ENCODE data around the gene CERS6. TPM values are rescaled to one million over a fixed set of nuclear protein-coding genes. Genes with fewer than 3 reads are reported as not detected.

The CERS6 gene
- total and polyA plus RNA-seq, 2 experiments from 2014 or later = 7.4 to 35.0 TPM

GRCh38 chr2:168573128-168573903 is 117.2 kb downstream of the CERS6 start:
- no peak overlapping the region for H3K27ac ChIP-seq (ENCODE audit: low read depth)
- H2AFZ ChIP-seq = no peak overlapping the region
- ATAC-seq = no peak
- Mint-ChIP-seq H3K4me1 (peaks cover 23% of the 10 kb centered on the region), H3K27ac (0 out of 2 replicates have a peak overlapping the region, but pooled peaks have one; percentile 10), H3K36me3 (ENCODE audit: low read depth) (no peaks in the 10 kb centered on the region), H3K4me3 (no peak overlapping the region), H3K9me3 (no peaks in the 10 kb centered on the region), H3K27me3 (ENCODE audit: insufficient read depth, low read depth, poor library complexity) (no peaks in the 10 kb centered on the region)
- H4K20me1 ChIP-seq (replicated peaks; ENCODE audit: insufficient read depth) = no peaks in the 10 kb centered on the region; the same call in 1 of the 2 replicates
- H3K9me2 ChIP-seq (ENCODE audit: insufficient read depth) = peaks cover 3% of the 10 kb centered on the region; the same call in 1 of the 2 replicates
- no peak overlapping the region for H3K4me2 ChIP-seq
- H3K36me3 ChIP-seq (ENCODE audit: insufficient read depth) = no peaks in the 10 kb centered on the region
- H3K4me3 ChIP-seq = no peak overlapping the region
- H3K4me1 ChIP-seq (ENCODE audit: insufficient read depth) = peaks cover 17% of the 10 kb centered on the region
- TF ChIP-seq, protein P1, sequence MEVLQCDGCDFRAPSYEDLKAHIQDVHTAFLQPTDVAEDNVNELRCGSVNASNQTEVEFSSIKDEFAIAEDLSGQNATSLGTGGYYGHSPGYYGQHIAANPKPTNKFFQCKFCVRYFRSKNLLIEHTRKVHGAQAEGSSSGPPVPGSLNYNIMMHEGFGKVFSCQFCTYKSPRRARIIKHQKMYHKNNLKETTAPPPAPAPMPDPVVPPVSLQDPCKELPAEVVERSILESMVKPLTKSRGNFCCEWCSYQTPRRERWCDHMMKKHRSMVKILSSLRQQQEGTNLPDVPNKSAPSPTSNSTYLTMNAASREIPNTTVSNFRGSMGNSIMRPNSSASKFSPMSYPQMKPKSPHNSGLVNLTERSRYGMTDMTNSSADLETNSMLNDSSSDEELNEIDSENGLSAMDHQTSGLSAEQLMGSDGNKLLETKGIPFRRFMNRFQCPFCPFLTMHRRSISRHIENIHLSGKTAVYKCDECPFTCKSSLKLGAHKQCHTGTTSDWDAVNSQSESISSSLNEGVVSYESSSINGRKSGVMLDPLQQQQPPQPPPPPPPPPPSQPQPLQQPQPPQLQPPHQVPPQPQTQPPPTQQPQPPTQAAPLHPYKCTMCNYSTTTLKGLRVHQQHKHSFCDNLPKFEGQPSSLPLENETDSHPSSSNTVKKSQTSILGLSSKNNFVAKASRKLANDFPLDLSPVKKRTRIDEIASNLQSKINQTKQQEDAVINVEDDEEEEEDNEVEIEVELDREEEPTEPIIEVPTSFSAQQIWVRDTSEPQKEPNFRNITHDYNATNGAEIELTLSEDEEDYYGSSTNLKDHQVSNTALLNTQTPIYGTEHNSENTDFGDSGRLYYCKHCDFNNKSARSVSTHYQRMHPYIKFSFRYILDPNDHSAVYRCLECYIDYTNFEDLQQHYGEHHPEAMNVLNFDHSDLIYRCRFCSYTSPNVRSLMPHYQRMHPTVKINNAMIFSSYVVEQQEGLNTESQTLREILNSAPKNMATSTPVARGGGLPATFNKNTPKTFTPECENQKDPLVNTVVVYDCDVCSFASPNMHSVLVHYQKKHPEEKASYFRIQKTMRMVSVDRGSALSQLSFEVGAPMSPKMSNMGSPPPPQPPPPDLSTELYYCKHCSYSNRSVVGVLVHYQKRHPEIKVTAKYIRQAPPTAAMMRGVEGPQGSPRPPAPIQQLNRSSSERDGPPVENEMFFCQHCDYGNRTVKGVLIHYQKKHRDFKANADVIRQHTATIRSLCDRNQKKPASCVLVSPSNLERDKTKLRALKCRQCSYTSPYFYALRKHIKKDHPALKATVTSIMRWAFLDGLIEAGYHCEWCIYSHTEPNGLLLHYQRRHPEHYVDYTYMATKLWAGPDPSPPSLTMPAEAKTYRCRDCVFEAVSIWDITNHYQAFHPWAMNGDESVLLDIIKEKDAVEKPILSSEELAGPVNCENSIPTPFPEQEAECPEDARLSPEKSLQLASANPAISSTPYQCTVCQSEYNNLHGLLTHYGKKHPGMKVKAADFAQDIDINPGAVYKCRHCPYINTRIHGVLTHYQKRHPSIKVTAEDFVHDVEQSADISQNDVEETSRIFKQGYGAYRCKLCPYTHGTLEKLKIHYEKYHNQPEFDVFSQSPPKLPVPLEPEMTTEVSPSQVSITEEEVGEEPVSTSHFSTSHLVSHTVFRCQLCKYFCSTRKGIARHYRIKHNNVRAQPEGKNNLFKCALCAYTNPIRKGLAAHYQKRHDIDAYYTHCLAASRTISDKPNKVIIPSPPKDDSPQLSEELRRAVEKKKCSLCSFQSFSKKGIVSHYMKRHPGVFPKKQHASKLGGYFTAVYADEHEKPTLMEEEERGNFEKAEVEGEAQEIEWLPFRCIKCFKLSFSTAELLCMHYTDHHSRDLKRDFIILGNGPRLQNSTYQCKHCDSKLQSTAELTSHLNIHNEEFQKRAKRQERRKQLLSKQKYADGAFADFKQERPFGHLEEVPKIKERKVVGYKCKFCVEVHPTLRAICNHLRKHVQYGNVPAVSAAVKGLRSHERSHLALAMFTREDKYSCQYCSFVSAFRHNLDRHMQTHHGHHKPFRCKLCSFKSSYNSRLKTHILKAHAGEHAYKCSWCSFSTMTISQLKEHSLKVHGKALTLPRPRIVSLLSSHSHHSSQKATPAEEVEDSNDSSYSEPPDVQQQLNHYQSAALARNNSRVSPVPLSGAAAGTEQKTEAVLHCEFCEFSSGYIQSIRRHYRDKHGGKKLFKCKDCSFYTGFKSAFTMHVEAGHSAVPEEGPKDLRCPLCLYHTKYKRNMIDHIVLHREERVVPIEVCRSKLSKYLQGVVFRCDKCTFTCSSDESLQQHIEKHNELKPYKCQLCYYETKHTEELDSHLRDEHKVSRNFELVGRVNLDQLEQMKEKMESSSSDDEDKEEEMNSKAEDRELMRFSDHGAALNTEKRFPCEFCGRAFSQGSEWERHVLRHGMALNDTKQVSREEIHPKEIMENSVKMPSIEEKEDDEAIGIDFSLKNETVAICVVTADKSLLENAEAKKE (CRISPR knock-in tag; IDR thresholded peaks at IDR 0.05) = no peak
- TF ChIP-seq CREB1 (CRISPR knock-in tag; IDR thresholded peaks at IDR 0.05; ENCODE audit: low read depth) = no peak
- TF ChIP-seq EZH2phosphoT487 (IDR thresholded peaks at IDR 0.05; ENCODE audit: unreplicated experiment) = no peak
- no peak for TF ChIP-seq STAT1 (IDR thresholded peaks at IDR 0.05; ENCODE audit: unreplicated experiment)
- no peak for TF ChIP-seq JUNB (IDR thresholded peaks at IDR 0.05; ENCODE audit: unreplicated experiment)
- no peak for TF ChIP-seq ZNF114 (CRISPR knock-in tag; IDR thresholded peaks at IDR 0.05)
- TF ChIP-seq ZNF331 (CRISPR knock-in tag; IDR thresholded peaks at IDR 0.05; ENCODE audit: low read depth) = no peak
- TF ChIP-seq, protein P2, sequence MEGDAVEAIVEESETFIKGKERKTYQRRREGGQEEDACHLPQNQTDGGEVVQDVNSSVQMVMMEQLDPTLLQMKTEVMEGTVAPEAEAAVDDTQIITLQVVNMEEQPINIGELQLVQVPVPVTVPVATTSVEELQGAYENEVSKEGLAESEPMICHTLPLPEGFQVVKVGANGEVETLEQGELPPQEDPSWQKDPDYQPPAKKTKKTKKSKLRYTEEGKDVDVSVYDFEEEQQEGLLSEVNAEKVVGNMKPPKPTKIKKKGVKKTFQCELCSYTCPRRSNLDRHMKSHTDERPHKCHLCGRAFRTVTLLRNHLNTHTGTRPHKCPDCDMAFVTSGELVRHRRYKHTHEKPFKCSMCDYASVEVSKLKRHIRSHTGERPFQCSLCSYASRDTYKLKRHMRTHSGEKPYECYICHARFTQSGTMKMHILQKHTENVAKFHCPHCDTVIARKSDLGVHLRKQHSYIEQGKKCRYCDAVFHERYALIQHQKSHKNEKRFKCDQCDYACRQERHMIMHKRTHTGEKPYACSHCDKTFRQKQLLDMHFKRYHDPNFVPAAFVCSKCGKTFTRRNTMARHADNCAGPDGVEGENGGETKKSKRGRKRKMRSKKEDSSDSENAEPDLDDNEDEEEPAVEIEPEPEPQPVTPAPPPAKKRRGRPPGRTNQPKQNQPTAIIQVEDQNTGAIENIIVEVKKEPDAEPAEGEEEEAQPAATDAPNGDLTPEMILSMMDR (conservative IDR thresholded peaks at IDR 0.05; ENCODE audit: low read depth in 2 of 2) = no peak
- TF ChIP-seq REST (IDR thresholded peaks at IDR 0.05; ENCODE audit: unreplicated experiment) = no peak
- TF ChIP-seq POLR2AphosphoS5 (IDR thresholded peaks at IDR 0.05; ENCODE audit: low read depth) = no peak
- no peak for TF ChIP-seq NANOG (IDR thresholded peaks at IDR 0.05; ENCODE audit: borderline replicate concordance)
- TF ChIP-seq EZH2 (IDR thresholded peaks at IDR 0.05; ENCODE audit: low read depth, unreplicated experiment) = no peak
- no peak for TF ChIP-seq ETS1 (IDR thresholded peaks at IDR 0.05)
- H3K79me2 ChIP-seq (replicated peaks; ENCODE audit: insufficient read depth) = peaks cover 18% of the 10 kb centered on the region
- H3K27me3 ChIP-seq (ENCODE audit: insufficient read depth) = no peaks in the 10 kb centered on the region
- DNase-seq (ENCODE audit: low spot score) = no peak
- no peaks in the 10 kb centered on the region for H3F3A ChIP-seq (replicated peaks; ENCODE audit: low read depth)
